HG03103 (cell line): ENCODE measurements around the gene NCOA1.
"Not testable (repeated sequence)": the region's sequence is repeated elsewhere in the genome, so short reads cannot be mapped to it uniquely, and the experiment has no call there.

Experiments
- ATAC-seq: cut with Tn5 transposase; IDR thresholded peaks from one replicate; pipeline ENCODE4 v1.9.1; 2021; ENCODE audit warnings: low read depth; ENCODE audit not compliant: unreplicated experiment

Gene NCOA1

DNA sequence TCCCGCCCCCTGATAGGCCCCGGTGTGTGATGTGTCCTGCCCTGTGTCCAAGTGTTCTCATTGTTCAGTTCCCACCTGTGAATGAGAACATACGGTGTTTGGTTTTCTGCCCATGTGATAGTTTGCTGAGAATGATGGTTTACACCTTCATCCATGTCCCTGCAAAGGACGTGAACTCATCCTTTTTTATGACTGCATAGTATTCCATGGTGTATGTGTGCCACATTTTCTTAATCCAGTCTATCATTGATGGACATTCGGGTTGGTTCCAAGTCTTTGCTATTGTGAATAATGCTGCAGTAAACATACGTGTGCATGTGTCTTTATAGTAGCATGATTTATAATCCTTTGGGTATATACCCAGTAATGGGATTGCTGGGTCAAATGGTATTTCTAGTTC, 40.6 kb downstream of the NCOA1 start:
- not testable (repeated sequence) for ATAC-seq

DNA sequence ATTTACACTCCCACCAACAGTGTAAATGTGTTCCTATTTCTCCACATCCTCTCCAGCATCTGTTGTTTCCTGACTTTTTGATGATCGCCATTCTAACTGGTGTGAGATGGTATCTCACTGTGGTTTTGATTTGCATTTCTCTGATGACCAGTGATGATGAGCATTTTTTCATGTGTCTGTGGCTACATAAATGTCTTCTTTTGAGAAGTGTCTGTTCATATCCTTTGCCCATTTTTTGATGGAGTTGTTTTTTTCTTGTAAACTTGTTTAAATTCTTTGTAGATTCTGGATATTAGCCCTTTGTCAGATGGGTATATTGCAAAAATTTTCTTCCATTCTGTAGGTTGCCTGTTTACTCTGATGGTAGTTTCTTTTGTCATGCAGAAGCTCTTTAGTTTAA, 41.0 kb downstream of the NCOA1 start:
- ATAC-seq = not testable (repeated sequence)

DNA sequence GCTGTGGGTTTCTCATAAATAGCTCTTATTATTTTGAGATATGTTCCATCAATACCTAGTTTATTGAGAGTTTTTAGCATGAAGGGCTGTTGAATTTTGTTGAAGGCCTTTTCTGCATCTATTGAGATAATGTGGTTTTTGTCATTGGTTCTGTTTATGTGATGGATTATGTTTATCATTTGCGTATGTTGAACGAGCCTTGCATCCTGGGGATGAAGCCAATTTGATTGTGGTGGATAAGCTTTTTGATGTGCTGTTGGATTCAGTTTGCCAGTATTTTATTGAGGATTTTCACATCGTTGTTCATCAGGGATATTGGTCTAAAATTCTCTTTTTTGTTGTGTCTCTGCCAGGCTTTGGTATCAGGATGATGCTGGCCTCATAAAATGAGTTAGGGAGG, 42.5 kb downstream of the NCOA1 start:
- not testable (repeated sequence) for ATAC-seq

DNA sequence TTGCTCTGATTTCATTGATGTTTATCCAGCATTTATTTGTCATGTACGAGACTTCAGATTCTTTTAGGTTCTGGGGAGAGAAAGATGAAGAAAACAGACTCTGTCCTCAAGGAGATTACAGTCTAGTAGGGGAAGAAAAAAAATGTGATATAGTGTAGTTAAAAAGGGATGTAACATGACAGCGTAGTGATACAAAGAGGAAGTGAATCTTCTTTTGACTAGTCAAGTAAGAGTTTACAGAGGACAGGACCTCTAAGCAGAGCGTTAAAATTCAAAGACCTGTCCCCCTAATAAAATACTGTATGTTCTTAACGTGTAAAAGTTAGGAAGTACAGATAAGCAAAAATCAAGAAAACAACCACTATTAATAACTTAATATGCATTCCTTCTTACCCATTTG, 47.7 kb downstream of the NCOA1 start:
- no peak for ATAC-seq

DNA sequence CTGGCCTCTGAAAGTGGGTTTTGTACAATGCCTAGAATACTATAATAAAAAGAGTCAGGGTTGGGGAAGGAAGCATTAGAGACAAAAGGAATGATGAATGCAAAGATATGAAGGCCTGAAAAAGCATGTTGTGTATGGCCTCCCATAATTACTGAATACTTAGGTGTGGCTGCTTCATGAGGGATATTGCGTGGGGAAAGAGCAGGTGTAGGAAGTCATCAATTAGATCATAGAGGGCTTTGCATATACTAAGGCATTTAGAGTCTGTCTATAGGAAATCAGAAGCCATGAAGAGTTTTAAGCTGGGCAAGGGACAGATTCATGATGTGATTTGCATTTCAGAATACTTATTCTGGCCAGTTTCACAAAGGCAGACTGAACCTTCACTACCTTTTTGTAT, 48.2 kb downstream of the NCOA1 start:
- no peak for ATAC-seq

DNA sequence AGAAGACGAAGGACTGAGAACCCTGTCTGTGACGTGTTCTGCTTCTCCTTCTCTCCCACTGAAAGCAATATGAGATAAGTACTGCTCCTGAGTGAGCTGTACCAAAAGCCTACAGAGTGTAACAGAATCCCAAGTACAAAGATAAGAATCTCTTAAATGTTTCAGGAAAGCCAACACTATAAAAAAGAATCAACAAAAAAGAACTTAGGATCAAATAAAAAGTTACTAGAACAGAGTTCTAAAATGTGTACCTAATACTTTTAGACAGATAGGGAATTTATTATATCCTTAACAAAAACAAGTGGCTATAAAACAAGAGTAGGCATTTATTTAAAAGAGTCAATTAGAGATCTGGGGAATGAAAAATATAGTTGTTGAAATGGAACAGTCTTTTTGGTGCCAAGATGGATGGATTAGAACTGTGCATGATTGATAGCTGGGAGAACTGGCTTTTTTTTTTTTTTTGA, 49.0 kb downstream of the NCOA1 start:
- ATAC-seq = no peak

DNA sequence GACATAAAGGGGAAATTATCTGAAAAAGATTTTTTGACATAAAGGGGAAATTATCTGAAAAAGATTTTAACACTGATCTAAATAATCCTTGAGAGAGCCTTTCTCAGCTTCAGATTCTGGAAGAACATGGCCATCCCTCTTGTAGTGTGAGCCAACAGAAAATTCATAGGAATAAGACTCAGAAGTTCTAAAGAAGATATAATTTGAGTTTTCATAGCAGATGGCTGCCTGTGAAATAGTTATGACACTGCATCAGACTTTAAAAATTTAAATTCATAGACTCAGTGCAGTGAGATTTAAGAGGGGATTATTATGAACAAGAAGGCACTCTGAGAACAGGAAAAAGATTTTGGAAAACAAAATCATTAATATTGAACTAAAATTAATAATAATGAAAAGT, 50.6 kb downstream of the NCOA1 start:
- no peak for ATAC-seq

GRCh38 chr2:24542269-24542872, 51.3 kb downstream of the NCOA1 start:
- ATAC-seq = no peak

GRCh38 chr2:24543252-24543651, 52.2 kb downstream of the NCOA1 start:
- ATAC-seq = no peak

- ATAC-seq = no peak
Measured at GRCh38 chr2:24544456-24545115, 53.5 kb downstream of the NCOA1 start.

DNA sequence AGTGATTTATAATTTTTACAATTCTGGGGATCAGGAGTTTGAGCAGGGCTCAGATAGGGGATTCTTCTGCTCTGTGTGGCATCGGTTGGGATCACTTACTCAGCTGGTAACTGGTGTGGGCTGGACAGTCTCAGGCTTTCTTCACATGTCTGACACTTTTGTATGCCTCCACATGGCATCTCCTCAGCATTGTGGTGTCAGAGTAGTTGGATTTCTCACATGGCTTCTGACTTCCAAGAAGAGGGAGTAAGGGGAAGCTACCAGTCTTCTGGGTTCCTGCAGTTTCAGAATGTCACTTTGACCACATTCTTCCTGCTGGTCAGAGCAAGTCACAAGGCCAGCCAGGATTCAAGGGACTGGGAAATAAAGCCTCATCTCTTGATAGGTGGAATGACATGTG, 55.6 kb downstream of the NCOA1 start:
- ATAC-seq = no peak

DNA sequence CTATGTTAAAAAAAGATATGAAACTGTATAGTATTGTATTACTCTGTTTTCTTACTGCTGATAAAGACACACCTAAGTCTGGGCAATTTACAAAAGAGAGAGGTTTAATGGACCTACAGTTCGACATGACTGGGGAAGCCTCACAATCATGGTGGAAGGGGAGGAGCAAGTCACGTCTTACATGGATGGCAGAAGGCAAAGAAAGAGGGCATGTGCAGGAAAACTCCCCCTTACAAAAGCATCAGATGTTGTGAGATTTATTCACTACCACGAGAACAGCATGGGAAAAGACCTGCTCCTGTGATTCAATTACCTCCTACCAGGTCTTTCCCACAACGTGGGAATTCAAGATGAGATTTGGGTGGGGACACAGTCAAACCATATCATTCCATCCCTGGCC, 57.0 kb downstream of the NCOA1 start:
- ATAC-seq = no peak

DNA sequence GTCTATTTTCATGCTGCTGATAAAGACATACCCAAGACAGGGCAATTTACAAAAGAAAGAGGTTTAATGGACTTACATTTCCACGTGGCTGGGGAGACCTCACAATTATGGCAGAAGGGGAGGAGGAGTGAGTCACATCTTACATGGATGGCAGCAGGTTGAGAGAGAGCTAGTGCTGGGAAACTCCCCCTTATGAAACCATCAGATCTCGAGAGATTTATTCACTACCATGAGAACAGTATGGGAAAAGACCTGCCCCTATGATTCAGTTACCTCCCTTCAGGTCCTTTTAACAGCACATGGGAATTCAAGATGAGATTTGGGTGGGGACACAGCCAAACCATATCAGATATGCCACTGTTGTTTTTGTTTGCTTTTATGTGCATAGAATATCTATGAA, 59.2 kb downstream of the NCOA1 start:
- ATAC-seq = not testable (repeated sequence)

GRCh38 chr2:24551016-24551415, 60.0 kb downstream of the NCOA1 start:
- no peak for ATAC-seq

DNA sequence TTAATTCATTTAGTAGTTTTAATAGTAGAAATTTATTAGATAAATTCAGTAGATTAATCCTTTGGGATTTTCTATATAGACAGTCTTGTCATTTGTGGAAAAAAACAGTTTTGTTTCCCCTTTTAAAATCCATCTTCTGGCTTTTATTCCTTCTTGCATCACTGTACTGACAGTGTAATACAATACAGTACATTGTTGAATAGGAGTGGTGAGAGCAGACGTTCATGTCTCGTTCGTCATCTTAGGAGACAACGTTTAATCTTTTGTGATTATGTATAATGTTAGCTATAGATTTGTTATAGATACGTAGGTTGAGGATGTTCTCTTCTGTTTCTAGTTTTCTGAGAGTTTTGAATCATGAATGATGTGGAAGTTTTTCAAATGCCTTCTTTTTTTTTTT, 61.8 kb downstream of the NCOA1 start:
- no peak for ATAC-seq

DNA sequence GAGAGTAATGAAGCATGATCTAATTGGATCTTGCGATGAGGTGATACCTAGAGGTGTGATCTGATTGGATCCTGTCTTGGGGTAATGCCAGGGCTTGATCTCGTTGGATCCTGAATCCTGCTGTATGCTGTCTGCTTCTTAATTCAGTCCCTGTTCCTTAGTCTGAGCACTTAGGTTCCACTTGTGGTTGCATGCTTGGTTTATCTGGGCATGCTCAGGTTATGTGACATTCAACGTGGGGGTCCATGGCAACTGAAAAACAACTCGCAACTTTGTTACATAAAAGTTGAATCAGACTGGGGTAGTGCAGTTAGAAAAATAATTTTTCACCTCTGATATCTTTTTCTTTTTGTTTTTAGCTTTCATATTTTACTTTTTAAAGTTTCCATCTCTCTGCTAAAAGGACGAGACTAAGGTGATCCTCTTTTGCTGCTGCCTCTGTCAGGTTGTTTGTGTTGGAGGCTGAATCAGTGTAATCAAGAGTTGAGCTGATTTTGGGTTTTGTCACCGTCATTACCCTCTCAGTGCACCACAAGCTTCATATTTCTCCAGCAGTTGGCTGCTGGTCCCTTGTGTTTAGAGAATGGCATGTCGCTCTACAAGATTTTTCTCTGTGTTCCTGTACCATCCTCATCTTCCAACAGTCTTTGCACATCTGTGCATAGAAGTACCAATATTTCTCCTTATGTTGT, 67.9 kb downstream of the NCOA1 start:
- no peak for ATAC-seq

- no peak for ATAC-seq
Measured at GRCh38 chr2:24559473-24560113, 68.5 kb downstream of the NCOA1 start.

DNA sequence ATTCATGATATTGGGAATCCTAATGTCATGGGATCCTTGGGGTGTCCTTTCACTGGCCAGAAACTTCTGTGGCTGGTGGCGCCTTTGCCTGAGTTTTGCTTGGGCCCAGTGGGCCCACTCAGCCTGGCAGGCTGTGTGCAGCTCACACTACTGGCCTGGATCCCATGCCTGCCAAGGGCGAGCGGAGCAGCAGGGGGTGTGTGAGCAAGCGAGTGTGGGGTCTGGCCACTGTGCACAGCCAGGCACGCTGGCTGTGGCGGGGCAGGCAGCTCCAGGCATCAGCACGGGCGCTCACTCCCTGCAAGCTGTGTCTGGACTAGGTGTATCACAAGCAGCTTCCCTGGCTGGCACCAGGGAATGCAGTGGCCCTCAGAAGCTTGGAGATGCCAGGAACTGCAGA, 74.5 kb downstream of the NCOA1 start:
- ATAC-seq = no peak

DNA sequence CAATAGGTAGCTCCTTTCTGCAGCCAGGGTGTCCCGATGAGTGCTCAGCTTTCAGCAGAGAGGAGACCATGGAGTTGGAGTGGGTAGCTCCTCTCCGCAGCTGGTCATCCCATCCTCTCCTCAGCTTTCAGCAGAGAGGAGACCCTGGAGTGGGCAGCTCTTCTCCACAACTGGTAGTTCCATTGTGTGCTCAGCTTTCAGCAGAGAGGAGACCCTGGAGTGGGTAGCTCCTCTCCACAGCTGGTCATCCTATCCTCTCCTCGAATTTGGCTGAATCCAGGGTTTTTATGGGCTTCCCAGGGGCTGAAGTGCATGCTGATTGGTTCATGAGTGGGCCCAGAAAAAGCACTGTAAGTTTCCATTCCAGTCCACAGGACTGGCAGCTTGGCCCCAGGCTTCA, 75.2 kb downstream of the NCOA1 start:
- ATAC-seq = no peak

- no peak for ATAC-seq
Measured at GRCh38 chr2:24566630-24567029, 75.6 kb downstream of the NCOA1 start.

- no peak for ATAC-seq
Measured at GRCh38 chr2:24568551-24568950, 77.5 kb downstream of the NCOA1 start.
